HG02763 (cell line): ENCODE data around the gene ZNF516.

ENCODE experiments used
- ATAC-seq: cut with Tn5 transposase; IDR thresholded peaks from one replicate; pipeline ENCODE4 v1.9.1; 2021; ENCODE audit warnings: mild to moderate bottlenecking, moderate library complexity; ENCODE audit not compliant: unreplicated experiment

ZNF516 gene

DNA sequence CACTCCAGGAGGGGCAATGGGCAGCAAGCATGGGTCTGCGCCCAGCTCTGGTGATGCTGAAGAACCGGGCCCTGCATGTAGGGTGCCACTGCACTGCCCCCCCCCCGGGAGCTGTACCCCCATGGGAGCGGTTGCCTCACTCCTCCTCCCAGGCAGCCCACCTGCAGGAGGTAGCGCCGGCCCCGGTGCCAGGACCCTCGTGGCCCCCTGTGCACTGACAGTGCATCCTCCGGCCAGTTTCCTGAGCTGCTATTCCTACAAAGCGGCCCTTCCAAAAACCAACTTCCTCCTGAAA is 109.4 kb downstream of the ZNF516 start:
- no peak for ATAC-seq

DNA sequence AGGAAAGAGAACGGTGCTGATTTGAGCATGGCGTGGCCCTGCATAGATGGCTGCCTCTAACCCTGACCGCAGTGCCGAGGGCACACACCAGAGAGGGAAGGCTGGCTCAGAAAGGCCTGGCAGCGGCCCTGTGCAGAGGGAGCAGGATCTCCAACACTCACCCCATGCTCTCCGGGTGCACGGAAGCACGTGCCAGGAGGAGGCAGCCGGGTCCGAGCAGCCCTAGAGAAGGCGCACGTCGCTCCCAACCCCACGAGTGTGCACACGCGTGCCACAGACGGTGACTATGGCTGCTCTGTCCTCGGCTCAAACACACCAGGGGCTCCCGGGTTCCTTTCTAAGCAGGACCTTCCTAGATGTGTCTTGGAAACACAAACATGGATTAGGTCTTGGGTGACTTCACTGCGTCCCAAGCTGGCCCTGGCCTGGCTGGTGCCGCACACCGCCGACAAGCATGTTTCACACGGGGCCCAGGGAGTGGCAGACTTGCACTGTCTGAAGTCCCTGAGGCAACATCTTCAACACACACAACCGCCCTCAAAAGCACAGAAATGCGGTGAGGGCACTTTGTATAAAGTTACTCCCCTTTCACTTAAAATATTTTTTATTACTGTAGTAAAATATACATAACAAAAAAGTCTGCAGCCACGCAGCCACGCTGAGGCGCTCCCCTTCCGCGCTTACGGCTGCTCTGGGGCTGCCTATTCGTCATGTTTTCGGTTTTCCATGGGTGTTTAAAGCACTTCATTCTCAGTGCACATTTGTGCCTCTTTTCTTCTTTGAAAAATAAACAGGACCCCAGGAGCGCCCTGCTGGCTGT is 110.0 kb downstream of the ZNF516 start:
- ATAC-seq, result no peak

DNA sequence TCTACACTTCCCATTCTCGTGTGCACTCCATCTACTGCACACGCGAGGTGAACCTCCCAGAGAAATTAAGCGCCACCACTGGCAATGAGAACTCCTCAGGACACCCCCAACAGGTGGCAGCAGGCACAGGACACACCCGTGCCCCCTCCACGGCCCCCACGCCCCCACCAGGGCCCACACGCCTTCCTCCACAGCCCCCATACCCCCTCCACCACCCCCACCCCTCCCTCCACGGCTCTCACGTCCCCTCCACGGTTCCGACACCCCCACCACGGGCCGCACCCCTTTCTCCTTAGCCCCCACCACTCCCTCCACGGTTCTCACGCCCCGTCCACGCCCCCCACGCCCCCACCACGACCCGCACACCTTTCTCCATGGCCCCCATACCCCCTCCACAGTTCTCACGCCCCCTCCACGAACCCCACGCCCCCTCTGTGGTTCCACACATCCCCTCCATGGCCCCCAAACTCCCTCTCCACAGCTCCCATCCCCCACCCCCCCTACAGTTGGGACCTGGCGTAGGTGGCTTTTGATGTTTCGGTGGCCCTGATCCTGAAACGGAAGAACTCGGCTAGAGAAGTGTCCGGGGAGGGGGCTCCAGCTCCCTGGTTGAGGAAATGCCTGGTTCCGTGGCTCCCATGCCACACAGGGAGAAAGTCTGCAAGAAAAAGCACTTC is 110.8 kb downstream of the ZNF516 start:
- no peak for ATAC-seq

DNA sequence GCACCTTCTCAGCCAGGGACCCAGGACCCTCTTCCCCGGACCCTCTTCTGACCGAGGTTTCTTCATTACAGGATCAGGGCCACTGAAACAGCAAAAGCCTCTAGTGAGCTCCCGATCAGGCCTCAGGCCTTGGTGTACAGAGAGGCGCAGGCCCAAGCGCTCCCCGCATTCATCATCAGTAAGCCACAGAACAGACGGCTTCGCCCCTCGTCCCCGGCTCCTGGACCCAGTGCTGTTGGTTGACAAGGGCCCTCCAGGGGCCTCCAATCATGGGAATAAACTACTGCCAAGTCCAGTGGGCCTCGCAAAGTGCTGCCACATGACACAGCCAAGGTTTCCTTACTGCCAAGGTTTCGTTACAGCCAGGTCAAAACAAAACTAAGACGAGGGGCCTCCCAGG is 111.4 kb downstream of the ZNF516 start:
- ATAC-seq, result no peak

DNA sequence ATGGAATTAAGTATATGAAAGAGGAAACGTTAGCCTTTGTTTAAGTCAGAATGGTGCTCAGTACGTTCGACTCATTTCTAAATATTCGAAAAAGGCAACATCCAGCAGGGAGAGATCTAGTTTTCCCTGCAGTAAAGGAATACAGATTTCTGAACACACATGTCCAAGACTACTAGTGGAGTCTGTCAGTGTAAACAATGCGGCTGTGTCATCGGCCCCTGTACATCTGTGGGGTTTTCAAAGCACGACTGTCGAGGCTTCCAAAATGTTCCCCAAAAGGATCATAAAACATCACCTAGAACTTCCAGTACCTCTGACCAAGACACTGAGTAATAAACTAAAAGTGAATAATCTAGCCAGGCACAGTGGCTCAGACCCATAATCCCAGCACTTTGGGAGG is 112.8 kb downstream of the ZNF516 start:
- no peak for ATAC-seq

DNA sequence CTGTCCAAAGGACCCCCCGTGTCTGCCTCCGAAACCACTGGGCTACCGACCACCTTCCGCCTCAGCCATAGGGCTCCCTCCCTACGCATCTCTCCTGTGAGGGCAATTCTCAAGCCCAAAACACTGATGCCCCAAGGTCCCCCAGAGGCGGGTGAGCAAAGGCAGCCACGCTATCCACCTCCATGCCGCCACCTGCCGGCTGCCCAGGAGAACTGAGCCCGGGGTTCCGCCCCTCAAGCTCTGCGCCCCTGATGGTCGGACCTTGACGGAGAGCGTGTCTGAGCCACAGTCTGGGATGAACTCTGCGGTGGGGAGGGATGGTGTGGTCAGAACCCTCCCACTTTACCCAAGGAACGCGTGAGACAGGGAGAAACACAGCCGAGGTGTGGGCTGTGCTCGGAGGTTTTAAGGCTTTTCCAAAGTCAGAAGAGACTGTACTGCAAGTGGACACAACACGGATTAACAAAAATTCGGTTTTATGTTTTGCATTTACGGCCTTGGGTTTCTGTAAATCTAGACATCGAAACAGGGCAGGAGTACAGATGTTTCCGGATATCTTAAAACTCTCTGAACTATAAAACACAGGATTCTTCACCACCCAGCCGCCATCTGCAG is 114.1 kb downstream of the ZNF516 start:
- ATAC-seq, result no peak

DNA sequence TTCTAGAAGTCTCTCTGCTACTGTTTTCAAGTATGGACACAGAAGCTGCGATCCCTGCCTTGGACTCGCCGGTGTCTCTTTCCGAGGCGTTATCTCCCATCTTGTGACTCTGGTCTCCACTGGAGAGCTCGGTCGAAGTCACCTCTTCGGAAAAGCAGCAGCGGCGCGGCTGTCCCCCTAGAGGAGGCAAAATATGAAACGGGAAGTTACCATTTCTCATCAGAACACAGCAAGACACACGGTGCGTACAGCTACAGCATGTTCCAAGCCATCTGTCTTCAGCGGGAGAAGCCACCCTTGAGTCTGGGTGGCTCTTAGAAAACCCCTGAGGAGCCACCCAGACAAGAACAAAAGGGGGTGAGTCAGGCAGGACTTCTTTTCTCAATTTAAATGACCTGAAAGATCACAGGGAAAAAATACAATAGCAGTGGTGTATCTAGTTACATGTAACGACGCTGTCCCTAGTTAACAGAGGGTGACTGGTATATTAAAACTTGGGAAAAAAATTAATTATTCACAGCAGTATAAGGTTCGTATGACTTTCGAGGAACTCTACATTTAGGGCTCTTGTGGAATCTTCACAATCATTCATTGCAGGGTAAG is 114.8 kb downstream of the ZNF516 start:
- no peak for ATAC-seq

DNA sequence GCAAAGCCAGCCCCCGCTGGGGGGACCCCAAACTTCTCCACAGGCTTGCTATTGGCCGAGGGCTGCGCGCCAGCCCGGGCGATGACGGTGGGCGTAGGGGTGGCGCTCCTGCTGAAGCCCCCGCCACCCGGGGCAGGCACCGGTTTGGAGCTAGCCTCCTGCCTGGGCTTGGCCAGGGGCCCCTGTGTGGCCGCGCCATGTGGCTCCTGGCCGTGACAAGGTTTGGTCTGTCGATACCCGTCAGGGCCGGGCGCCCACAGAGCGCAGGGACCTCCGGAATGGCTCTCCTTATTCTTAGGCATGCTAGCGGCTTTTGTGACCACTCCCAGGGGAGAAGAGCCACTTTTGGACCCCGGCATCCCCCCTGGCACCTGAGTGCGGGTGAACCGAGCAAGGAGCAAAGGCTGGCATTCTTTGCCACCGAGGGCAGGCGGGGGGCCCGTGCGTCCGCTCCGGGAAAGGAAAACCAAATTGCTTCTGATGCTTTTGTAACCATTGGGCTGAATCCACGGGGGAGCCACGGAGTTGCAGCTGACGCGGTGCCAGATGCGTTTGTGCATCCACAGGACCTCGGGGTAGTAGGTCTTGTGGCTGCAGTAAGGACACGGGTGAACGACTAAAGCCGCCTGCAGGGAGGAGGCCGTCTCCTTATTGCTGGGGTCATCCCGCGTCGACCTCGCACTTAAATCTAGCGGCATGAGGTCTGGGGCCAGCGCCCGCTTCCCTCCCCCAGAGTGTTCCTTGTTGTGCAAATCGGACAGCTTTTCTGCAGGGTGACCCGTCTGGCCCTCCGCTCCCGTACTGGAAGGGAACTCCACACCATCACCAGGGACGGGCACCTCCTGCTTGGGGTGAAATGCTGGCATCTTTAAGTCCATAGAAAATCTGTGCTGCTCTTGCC is 115.6 kb downstream of the ZNF516 start:
- no peak for ATAC-seq

DNA sequence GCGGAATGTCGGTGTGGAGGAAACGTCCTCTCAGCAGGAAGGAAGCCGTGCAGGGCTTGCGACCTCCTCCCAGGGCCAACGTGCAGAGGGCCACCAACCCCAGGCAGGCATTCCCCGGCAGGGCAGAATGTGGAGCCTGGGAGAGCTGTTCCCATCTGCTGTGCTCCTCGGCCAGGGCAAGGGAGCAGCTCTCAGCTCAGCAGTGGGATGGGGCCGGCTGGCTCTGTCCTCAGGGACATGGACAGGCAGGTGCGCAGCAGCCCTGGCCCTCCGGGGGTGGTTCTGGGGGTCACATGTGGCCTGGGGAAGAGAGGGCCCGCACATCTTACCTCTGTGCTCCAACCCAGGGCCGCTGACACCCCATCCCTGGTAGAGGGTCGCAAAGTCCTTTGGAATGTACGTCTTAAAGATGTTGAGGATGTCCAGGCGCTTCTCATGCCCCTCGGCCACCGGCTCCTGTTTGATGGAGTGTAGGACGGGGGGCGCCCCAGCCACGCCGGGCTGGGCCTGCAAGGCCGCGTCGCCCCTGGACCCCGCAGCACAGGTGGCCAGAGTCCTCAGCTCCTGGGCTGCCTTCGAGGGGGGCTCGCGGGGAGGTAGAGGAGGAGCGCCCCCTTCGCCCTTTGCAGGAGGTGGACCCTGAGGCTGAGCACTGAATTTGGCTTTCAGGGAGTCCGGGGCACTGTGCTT is 116.4 kb downstream of the ZNF516 start:
- no peak for ATAC-seq

DNA sequence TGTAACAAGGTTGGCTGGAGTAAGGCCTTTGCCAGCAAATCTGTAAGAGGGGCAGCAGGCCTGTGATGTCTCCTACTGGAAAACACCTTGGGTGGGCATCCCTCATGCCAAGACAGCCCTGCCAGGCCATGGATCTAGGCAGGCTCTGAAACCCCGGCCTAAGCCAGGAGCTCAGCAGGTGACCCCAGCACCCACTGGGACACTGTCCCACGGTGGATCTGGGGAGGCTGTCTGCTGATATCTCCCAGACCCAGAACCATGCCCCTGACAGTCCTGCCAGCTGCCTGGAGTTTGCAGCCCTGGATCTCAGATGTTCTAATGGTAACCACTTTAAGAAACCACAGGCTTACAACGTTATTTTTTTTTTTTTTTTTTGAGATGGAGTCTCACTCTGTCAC is 117.7 kb downstream of the ZNF516 start:
- no peak for ATAC-seq

DNA sequence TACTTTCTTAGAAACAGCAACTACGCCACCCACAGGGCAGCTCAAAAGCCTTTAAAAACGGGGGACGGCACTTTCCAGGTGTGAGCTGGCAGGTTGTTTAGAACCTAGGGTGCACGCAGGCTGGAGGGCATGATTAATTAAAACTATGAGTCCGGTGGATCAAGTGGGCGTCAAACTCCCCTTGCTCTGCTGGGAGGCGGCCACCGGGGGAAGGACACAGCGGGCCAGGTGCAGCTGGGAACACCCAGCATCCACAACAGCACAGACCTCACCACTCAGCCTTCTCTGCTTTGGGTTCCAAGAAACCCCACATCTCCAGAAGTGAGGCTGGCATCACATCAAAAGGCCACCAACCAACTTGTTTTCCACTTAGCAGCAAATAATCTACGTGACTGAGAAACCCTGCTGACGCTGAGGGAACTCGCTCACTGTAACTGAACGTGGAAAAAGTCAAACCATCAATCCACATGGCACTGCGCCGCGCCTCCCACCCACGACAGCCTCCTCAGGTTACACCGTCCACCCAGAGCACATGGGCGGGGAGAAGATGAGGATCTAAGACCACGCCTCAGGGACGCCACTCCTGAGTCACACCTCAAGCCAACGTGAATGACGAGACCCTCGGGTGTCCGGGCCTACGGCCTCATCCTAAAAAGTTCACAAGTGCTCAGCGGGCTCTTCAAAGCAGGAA is 118.2 kb downstream of the ZNF516 start:
- no peak for ATAC-seq

DNA sequence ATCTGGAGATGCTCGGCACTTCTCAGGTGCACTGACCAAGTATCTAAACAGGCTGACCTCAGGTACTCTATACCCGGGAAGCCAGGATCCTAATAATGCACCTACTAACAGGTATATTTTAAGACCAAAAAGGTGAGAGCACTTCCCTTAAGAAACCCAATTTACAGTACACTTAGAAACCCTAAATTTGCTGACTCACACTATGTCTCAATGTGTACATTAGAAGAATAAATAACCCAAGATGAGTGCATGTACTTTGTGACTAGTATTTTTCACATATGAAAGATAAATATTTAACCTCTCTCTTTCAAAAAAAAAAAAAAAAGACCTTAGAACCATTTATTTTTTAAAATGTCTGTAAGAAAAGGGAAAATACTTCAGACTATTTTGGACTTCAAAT is 118.8 kb downstream of the ZNF516 start:
- ATAC-seq, result no peak

DNA sequence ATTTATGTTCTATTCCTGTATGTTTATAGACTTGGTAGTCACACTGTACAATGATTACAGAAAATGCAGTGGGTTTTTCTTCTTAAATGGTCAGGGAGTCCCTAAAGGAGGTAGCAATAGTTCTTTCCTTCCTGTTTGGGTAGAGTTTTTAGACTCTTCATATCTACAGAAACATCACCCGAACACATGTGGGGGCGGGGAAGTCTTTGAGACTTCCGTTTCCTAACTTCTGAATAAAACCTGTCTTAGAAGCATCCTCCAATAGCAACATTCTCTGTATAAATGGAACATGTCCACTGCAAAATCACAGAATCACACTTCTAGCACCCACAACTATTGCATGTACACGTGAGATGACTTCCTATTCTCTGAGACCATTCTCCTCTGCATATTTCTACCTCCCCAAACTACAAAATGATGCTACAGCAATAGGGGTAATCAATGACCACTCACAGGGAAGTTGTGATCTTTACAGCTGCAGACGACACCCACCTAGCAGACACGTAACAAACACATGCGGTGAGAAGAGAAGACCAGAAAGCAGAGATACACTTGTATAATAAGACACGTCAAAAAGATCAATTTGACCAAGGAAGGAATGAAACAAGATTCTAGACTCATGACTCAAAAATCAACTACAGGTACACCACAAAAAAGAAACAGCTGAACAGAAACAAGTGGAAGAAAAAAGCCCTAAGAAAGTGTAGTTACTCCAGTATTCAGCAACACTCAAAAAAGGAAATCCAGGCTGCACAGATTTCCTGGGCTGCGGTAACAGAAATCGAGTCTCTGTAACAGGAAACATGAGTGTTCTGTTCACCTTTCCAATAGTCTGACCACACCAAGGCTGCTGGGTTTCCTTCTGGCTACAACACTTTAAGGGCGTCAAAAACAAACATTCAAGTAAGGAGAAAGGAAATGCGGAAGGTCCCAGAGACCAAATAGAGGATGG is 120.4 kb downstream of the ZNF516 start:
- peak; percentile 59 for ATAC-seq

DNA sequence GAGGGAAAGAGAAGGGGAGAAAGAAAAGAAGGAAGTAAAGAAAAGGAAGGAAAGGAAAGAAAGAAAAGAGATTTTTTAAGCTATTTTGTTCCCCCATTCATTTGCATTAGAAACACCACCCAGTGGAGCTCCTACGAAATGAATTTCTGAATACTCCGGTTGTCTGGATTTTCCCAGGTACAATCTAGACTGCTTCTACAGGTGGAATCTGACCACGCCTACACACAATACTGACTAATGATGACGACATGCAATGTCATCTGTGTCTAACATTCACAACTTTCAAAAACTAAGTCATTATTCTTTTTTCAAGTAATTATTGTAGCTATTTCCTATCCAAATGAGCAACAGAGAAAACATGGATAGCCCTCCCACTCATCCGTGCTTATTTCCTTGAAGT is 121.7 kb downstream of the ZNF516 start:
- ATAC-seq, result no peak

DNA sequence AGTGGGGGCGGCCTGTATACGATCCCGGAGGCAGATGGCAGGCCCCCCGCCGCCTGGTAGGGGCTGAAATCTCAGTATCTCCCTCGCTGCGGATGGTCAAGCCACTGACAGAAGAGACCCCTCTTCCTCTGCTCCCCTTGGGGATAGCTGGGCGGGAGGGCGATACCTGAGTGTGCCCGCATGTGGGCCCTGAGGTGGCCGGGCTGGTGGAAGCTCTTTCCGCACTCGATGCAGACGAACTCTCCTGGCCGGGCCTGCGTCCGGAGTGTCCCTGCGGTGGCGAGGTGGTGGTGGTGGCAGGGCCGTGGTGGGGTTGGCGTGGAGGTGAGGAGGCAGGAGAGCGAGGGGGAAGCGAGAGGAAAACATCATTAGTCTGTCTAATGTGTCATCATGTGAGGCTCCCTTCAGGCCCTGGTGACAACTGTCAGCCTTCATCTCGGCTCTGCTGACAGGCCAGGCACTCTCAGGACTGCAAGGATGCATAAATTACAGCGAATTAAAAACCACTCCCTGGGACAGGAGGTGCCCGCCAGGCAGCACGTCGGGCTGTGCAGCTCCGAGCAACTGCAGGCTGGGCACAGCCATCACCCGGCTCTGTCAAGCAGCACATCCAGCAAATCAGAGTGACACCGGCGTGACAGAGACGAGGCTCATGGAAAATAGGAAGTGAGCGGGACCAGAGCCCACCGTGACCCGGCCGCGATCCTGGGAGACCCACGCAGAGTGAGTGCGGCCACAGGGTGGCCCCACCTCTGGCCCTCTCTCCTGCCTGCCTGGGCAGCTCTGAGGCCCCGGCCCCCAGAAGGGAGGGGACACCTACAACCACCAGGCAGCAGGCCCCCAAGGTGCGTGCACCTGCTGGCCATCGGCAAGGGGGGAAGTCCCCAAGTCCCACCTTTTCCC is 123.5 kb downstream of the ZNF516 start:
- no peak for ATAC-seq

DNA sequence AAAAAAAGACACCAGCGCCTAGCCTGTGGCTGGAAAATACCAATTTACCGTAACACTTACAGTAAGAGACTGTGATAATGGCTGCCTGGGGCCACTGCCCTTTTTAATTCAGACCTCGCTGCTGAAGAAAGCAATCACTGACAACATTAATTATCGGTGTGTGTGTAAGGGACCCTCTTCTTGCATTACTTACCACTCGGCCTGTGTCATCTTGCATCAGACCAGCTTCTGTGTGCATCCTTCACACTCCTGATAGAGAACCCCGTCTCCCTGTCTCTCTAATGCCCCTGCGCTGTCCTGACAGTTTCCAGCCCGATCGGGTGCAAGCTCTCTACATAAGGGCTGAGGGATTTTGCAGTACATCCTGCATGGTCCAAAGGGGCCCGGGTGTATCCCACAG is 124.4 kb downstream of the ZNF516 start:
- no peak for ATAC-seq

DNA sequence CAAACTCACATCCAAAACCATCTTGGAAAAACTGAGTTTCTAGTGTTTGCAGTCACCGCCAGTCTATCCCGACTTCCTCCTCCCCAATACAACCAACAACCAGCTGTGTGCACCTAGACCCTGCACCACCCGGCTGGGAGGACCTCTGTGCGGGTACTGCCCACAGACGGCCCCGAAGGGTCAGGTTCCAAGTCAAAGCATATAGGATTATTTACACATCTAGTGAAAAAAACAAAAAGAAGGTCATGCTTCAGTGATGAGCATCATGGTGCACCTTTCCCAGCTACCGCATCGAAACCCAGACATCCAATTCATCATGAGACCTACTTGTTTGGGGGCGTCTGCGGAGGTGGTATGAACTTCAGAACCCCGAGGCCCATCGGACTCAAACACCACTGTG is 124.8 kb downstream of the ZNF516 start:
- no peak for ATAC-seq

DNA sequence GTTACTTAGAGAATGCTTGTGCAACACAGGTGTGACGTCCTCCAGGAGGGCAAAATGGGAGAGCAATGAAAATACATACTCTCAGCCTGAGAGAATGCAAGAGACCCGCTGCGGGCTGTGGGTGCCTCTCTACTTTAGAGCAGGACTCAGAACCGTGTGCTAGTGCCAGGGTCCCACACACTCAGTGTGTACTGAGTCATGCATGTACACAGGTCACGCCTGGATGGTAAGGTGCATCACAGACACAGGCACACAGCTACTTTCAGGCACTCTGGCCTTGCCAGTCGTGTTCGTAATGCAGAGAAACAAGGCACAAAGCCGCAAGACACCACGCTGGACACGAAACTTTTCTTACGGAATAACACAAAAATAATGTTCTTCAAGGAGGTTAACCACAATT is 125.3 kb downstream of the ZNF516 start:
- no peak for ATAC-seq
